A549 (cell line): ENCODE measurements around the gene TRIO. TPM values are rescaled to one million over a fixed set of nuclear protein-coding genes. Genes with fewer than 3 reads are reported as not detected.

ENCODE experiments used
- ATAC-seq, 2 experiments: fragments of 200-7000 bp in 1 of 2; fragments of >200 bp in 1 of 2; cut with Nextera tagmentation in 1 of 2; cut with Tn5 transposase in 1 of 2; 3 replicates each; pipeline versions ENCODE4 v1.8.0 to v1.9.1; 2018 to 2020; ENCODE audit warnings: mild to moderate bottlenecking in 1 of 2, moderate library complexity in 1 of 2
- CTCF ChIA-PET: fragments of 300-600 bp; sonication (Branson Sonifier 250); formaldehyde crosslinking; extraction: SDS; loops from one replicate; lab custom pipeline; 2021; ENCODE audit warnings: antibody characterized with exemption, inconsistent platforms; lab: Yijun Ruan, JAX
- POLR2A ChIA-PET: fragments of 350-600 bp; formaldehyde crosslinking; extraction: SDS; loops from one replicate; lab custom pipeline; 2021; ENCODE audit warnings: antibody characterized with exemption, inconsistent platforms; lab: Yijun Ruan, JAX
- DNase-seq, 2 experiments: peaks; one replicate each; pipeline versions ENCODE4 v3.0.0 to v3.0.0-alpha.2; 2011 to 2016; ENCODE audit warnings: low read depth in 1 of 2, low spot score in 1 of 2
- FAIRE-seq: peaks from 2 replicates; lab custom pipeline; 2011; peaks lifted over from hg19 to GRCh38; lab: Jason Lieb, UNC
- H3K27ac ChIP-seq, 2 experiments: fragments of >200 bp; sonication (Bioruptor Twin); formaldehyde crosslinking; 3 replicates each; pipeline ENCODE4 v1.5.1; 2016 to 2017
- H3K4me1 ChIP-seq: fragments of >200 bp; sonication (Bioruptor Twin); formaldehyde crosslinking; 3 replicates; pipeline ENCODE4 v1.6.1; 2016
- H3K4me2 ChIP-seq: fragments of >200 bp; sonication (Bioruptor Twin); formaldehyde crosslinking; 3 replicates; pipeline ENCODE4 v1.6.1; 2016
- H3K4me3 ChIP-seq: fragments of >200 bp; sonication (Bioruptor Twin); formaldehyde crosslinking; 3 replicates; pipeline ENCODE4 v1.5.1; 2016
- H3K9me3 ChIP-seq: fragments of >200 bp; sonication (Bioruptor Twin); formaldehyde crosslinking; 3 replicates; pipeline ENCODE4 v1.6.1; 2016
- CBX2 ChIP-seq: fragments of 200-600 bp; sonication (generic); IDR thresholded peaks from 2 replicates; pipeline ENCODE4 v1.6.1; 2016; ENCODE audit warnings: low read depth, mild to moderate bottlenecking, borderline replicate concordance
- EHMT2 ChIP-seq: fragments of 200-600 bp; sonication (generic); IDR thresholded peaks from 2 replicates; pipeline ENCODE4 v1.6.1; 2016; ENCODE audit warnings: antibody characterized with exemption, low read depth, mild to moderate bottlenecking, moderate library complexity
- EP300 ChIP-seq, 2 experiments: fragments of >200 bp; sonication (Bioruptor Twin); formaldehyde crosslinking; IDR thresholded peaks; 2 replicates in 1 of 2; 3 replicates in 1 of 2; pipeline ENCODE4 v1.6.1; 2016 to 2017
- ESRRA ChIP-seq: fragments of 150-350 bp; IDR thresholded peaks from 2 replicates; pipeline ENCODE4 v1.6.1; 2014; ENCODE audit warnings: mild to moderate bottlenecking, low read length, borderline replicate concordance
- HOXA7 ChIP-seq: fragments of 250-450 bp; sonication (Bioruptor Pico); IDR thresholded peaks from 2 replicates; pipeline ENCODE4 v1.5.0; 2020; ENCODE audit warnings: mild to moderate bottlenecking, moderate library complexity
- HOXB13 ChIP-seq: fragments of 250-450 bp; sonication (Bioruptor Pico); IDR thresholded peaks from 2 replicates; pipeline ENCODE4 v1.5.0; 2020; ENCODE audit warnings: low read depth, mild to moderate bottlenecking, moderate library complexity
- HOXB5 ChIP-seq: fragments of 250-450 bp; sonication (Bioruptor Pico); IDR thresholded peaks from 2 replicates; pipeline ENCODE4 v1.5.0; 2020; ENCODE audit warnings: mild to moderate bottlenecking, moderate library complexity
- JUNB ChIP-seq: fragments of >200 bp; sonication (Bioruptor Twin); formaldehyde crosslinking; IDR thresholded peaks from 2 replicates; pipeline ENCODE4 v1.6.1; 2016
- PHF8 ChIP-seq: fragments of 200-600 bp; sonication (generic); IDR thresholded peaks from 2 replicates; pipeline ENCODE4 v1.6.1; 2016; ENCODE audit warnings: low read depth, mild to moderate bottlenecking, antibody characterized with exemption, moderate library complexity, borderline replicate concordance
- RCOR1 ChIP-seq: fragments of 150-350 bp; IDR thresholded peaks from 2 replicates; pipeline ENCODE4 v1.6.1; 2014; ENCODE audit warnings: antibody characterized with exemption, low read length, low read depth
- RFX5 ChIP-seq: fragments of 450-650 bp; IDR thresholded peaks from 2 replicates; pipeline ENCODE4 v1.7.1; 2014; ENCODE audit warnings: antibody characterized with exemption, mild to moderate bottlenecking, moderate library complexity
- SMC3 ChIP-seq: fragments of >200 bp; sonication (Bioruptor Twin); formaldehyde crosslinking; IDR thresholded peaks from 3 replicates; pipeline ENCODE4 v1.6.1; 2018; ENCODE audit warnings: inconsistent platforms
- TFCP2L1 ChIP-seq: fragments of 250-450 bp; sonication (Bioruptor Pico); IDR thresholded peaks from 2 replicates; pipeline ENCODE4 v1.5.0; 2021; ENCODE audit warnings: mild to moderate bottlenecking
- ZC3H11A ChIP-seq: fragments of 450-650 bp; IDR thresholded peaks from 2 replicates; pipeline ENCODE4 v1.6.1; 2014; ENCODE audit warnings: antibody characterized with exemption, mild to moderate bottlenecking
- WGBS: methylation state at CpG from one replicate; pipeline ENCODE4 v1.1.6; 2017; ENCODE audit errors: missing lambda C conversion rate; 5-methylcytosine and 5-hydroxymethylcytosine counted together
- polyA plus RNA-seq, 4 experiments: library from polyadenylated mRNA; depleted of rRNA in 3 of 4; stranded (reverse); fragments of >200 nt; fragmentation: RNase III in 1 of 4; extraction: RNeasy Plus Mini Kit Qiagen cat#74134 plus additional on column Dnase treatment in 1 of 4; gene quantifications; 2 replicates in 3 of 4; 3 replicates in 1 of 4; pipeline ENCODE4 v1.2.3, GENCODE V29; 2011 to 2017
- TF ChIP-seq, protein P1 (sequence below): fragments of 250-450 bp; sonication (Bioruptor Pico); IDR thresholded peaks from 2 replicates; pipeline ENCODE4 v1.5.0; 2021; ENCODE audit warnings: mild to moderate bottlenecking, moderate library complexity, borderline replicate concordance
- TF ChIP-seq, protein P2 (sequence below): fragments of 450-650 bp; IDR thresholded peaks from 2 replicates; pipeline ENCODE4 v1.6.1; 2014; ENCODE audit warnings: antibody characterized with exemption
- TF ChIP-seq, protein P3 (sequence below): IDR thresholded peaks from 2 replicates; pipeline ENCODE4 v1.6.1; 2012
- TF ChIP-seq, protein P4 (sequence below): fragments of 250-450 bp; sonication (Bioruptor Pico); IDR thresholded peaks from 2 replicates; pipeline ENCODE4 v1.5.0; 2020; ENCODE audit warnings: low read depth, mild to moderate bottlenecking, moderate library complexity
- TF ChIP-seq, protein P5 (sequence below): fragments of >200 bp; sonication (Bioruptor Twin); formaldehyde crosslinking; IDR thresholded peaks from 2 replicates; pipeline ENCODE4 v1.6.1; 2016
- TF ChIP-seq, protein P6 (sequence below): fragments of >200 bp; sonication (Bioruptor Twin); formaldehyde crosslinking; IDR thresholded peaks from 3 replicates; pipeline ENCODE4 v1.5.1; 2016

The TRIO gene
- polyA plus RNA-seq, 2 of the 4 experiments (the other 2 are of a cell fraction), result 47.5 to 79.0 TPM

DNA sequence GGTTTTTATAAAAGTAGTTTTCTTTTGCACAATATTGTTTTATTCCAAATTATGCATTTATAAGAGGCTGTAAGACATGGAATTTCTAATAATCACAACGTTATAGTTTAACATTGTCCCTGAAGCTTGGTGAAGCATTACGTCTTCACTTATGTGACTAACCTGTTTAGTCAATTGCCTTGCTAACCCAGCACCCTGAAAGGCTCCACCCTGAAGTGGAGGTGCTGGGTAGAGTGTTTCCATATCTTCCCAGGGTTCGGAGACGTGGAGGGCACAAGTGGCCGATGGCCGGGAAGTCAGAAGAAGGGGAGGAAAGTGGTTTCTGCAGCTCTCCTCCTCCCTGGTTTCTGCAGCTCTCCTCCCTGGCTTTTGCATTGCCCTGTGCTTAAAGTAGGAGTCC is 83.4 kb downstream of the TRIO start:
- Histone ChIP-seq H3K9me3 (no peaks in the 10 kb centered on the region), H3K27ac (no peak overlapping the region; a peak in 1 of 6 replicates), H3K4me1 (peaks cover 39% of the 10 kb centered on the region), H3K4me3 (no peak overlapping the region), H3K4me2 (no peak overlapping the region)
- ATAC-seq, result no peak
- no peak for FAIRE-seq
- DNase-seq, result no peak
- WGBS, result 92% methylated on average over 6 of the region's 6 CpGs
- POLR2A ChIA-PET, result no interaction called here
- TF ChIP-seq ZC3H11A, result no peak
- TF ChIP-seq, protein P1, sequence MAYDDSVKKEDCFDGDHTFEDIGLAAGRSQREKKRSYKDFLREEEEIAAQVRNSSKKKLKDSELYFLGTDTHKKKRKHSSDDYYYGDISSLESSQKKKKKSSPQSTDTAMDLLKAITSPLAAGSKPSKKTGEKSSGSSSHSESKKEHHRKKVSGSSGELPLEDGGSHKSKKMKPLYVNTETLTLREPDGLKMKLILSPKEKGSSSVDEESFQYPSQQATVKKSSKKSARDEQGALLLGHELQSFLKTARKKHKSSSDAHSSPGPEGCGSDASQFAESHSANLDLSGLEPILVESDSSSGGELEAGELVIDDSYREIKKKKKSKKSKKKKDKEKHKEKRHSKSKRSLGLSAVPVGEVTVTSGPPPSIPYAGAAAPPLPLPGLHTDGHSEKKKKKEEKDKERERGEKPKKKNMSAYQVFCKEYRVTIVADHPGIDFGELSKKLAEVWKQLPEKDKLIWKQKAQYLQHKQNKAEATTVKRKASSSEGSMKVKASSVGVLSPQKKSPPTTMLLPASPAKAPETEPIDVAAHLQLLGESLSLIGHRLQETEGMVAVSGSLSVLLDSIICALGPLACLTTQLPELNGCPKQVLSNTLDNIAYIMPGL, result no peak
- no peak for TF ChIP-seq CBX2
- TF ChIP-seq, protein P2, sequence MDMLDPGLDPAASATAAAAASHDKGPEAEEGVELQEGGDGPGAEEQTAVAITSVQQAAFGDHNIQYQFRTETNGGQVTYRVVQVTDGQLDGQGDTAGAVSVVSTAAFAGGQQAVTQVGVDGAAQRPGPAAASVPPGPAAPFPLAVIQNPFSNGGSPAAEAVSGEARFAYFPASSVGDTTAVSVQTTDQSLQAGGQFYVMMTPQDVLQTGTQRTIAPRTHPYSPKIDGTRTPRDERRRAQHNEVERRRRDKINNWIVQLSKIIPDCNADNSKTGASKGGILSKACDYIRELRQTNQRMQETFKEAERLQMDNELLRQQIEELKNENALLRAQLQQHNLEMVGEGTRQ, result no peak
- TF ChIP-seq RCOR1, result no peak
- TF ChIP-seq EHMT2, result no peak
- no peak for TF ChIP-seq RFX5
- TF ChIP-seq HOXB5 (CRISPR knock-in tag), result no peak
- TF ChIP-seq SMC3, result no peak
- TF ChIP-seq, protein P3, sequence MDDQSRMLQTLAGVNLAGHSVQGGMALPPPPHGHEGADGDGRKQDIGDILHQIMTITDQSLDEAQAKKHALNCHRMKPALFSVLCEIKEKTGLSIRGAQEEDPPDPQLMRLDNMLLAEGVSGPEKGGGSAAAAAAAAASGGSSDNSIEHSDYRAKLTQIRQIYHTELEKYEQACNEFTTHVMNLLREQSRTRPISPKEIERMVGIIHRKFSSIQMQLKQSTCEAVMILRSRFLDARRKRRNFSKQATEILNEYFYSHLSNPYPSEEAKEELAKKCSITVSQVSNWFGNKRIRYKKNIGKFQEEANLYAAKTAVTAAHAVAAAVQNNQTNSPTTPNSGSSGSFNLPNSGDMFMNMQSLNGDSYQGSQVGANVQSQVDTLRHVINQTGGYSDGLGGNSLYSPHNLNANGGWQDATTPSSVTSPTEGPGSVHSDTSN, result no peak
- no peak for TF ChIP-seq PHF8
- TF ChIP-seq, all 56 proteins: peak for 0
- CTCF ChIA-PET, result interaction anchor here (1.0 to 1.7 kb wide), 5 partner anchors 10 to 60 kb away, joined by 3 to 6 read pairs (median 4); no protein-coding TSS in a partner anchor

DNA sequence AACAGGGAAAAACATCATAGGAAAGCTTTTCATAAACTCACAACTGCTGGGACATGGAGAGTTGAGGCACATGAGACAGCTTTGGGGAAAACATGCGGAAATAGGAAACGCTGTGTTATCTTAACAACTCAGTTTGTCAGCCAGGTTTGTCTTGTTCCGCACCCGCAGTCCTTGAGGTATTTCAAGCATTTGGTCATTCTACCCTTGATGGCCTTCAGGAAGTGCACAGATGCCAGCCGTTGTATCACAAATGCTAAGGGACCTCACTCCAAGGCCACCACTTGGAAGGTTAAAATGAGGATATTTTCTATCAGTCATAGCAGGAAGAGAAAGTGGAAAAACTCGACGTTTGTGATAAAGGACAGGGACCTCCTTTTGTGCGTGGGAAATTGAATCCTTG is 83.8 kb downstream of the TRIO start:
- FAIRE-seq, result no peak
- ChIA-PET CTCF (interaction anchor here (1.0 to 1.7 kb wide), 5 partner anchors 10 to 60 kb away, joined by 3 to 6 read pairs (median 4); no protein-coding TSS in a partner anchor), POLR2A (no interaction called here)
- Histone ChIP-seq H3K27ac (peak overlapping the region in 1 of 2 experiments; percentile 8; a peak in 1 of 6 replicates), H3K4me2 (no peak overlapping the region), H3K9me3 (no peaks in the 10 kb centered on the region), H3K4me1 (peaks cover 38% of the 10 kb centered on the region), H3K4me3 (no peak overlapping the region)
- no peak for ATAC-seq
- TF ChIP-seq, protein P4, sequence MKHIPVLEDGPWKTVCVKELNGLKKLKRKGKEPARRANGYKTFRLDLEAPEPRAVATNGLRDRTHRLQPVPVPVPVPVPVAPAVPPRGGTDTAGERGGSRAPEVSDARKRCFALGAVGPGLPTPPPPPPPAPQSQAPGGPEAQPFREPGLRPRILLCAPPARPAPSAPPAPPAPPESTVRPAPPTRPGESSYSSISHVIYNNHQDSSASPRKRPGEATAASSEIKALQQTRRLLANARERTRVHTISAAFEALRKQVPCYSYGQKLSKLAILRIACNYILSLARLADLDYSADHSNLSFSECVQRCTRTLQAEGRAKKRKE (CRISPR knock-in tag), result no peak
- TF ChIP-seq SMC3, result no peak
- TF ChIP-seq, protein P3, result no peak
- TF ChIP-seq RCOR1, result no peak
- no peak for TF ChIP-seq JUNB
- no peak for TF ChIP-seq ESRRA
- TF ChIP-seq, protein P5, sequence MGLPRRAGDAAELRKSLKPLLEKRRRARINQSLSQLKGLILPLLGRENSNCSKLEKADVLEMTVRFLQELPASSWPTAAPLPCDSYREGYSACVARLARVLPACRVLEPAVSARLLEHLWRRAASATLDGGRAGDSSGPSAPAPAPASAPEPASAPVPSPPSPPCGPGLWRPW, result no peak
- no peak for TF ChIP-seq RFX5
- 88% methylated on average over 8 of the region's 8 CpGs for WGBS
- no peak for DNase-seq

DNA sequence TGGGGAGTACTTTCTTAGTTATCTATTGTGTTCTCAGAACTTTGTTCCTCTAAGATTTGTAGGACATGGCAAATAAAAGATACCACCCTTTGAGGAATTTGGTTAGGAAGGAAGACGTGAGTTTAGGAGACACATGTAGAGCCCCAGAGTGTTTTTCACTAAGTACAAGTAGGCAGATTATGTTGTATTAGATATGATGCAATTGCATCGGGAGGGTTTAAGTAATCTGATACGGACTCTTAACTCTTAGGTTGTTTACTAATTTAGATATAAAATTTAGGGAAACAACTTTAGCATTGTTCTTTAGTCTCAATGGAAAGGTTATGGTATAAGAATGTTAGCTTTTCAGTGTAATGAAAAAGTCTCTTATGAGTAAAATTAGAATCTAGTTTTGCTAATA is 84.4 kb downstream of the TRIO start:
- Histone ChIP-seq H3K4me3 (no peak overlapping the region), H3K4me2 (no peak overlapping the region), H3K27ac (peak overlapping the region in 1 of 2 experiments; percentile 8; a peak in 1 of 6 replicates), H3K9me3 (no peaks in the 10 kb centered on the region), H3K4me1 (peaks cover 38% of the 10 kb centered on the region)
- CTCF ChIA-PET, result interaction anchor here (1.1 to 1.7 kb wide), 3 partner anchors 12 to 60 kb away, joined by 3 to 6 read pairs (median 4); no protein-coding TSS in a partner anchor
- FAIRE-seq, result no peak
- ATAC-seq, result no peak
- 55% methylated on average over 3 of the region's 3 CpGs for WGBS
- no peak for DNase-seq
- POLR2A ChIA-PET, result interaction anchor here (0.6 kb wide), 1 partner anchor 415 kb away, joined by 3 read pairs; no protein-coding TSS in a partner anchor
- TF ChIP-seq EP300 (IDR thresholded peaks at IDR 0.05) (no peak), HOXB13 (CRISPR knock-in tag) (no peak), HOXA7 (CRISPR knock-in tag) (no peak), TFCP2L1 (no peak)
- TF ChIP-seq, protein P2, result no peak
- TF ChIP-seq, protein P1, result no peak
- TF ChIP-seq, protein P6, sequence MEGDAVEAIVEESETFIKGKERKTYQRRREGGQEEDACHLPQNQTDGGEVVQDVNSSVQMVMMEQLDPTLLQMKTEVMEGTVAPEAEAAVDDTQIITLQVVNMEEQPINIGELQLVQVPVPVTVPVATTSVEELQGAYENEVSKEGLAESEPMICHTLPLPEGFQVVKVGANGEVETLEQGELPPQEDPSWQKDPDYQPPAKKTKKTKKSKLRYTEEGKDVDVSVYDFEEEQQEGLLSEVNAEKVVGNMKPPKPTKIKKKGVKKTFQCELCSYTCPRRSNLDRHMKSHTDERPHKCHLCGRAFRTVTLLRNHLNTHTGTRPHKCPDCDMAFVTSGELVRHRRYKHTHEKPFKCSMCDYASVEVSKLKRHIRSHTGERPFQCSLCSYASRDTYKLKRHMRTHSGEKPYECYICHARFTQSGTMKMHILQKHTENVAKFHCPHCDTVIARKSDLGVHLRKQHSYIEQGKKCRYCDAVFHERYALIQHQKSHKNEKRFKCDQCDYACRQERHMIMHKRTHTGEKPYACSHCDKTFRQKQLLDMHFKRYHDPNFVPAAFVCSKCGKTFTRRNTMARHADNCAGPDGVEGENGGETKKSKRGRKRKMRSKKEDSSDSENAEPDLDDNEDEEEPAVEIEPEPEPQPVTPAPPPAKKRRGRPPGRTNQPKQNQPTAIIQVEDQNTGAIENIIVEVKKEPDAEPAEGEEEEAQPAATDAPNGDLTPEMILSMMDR, result no peak
